HG03354 (cell line): ENCODE results near the gene HOXB7.

Source experiments
- ATAC-seq: cut with Tn5 transposase; IDR thresholded peaks from one replicate; pipeline ENCODE4 v1.9.1; 2021; ENCODE audit warnings: mild to moderate bottlenecking; ENCODE audit not compliant: unreplicated experiment, poor library complexity, severe bottlenecking

The HOXB7 gene

GRCh38 chr17:48598736-48599135 is 12.1 kb downstream of the HOXB7 start:
- ATAC-seq, result no peak

GRCh38 chr17:48597778-48598631 is 12.8 kb downstream of the HOXB7 start:
- peak; percentile 41 for ATAC-seq

- no peak for ATAC-seq
Measured at GRCh38 chr17:48597528-48597777, 13.4 kb downstream of the HOXB7 start.

GRCh38 chr17:48596735-48597527 is 13.9 kb downstream of the HOXB7 start:
- ATAC-seq, result no peak

- no peak for ATAC-seq
Measured at GRCh38 chr17:48596000-48596734, 14.7 kb downstream of the HOXB7 start.

- ATAC-seq, result no peak
Measured at GRCh38 chr17:48595278-48595999, 15.4 kb downstream of the HOXB7 start.

- no peak for ATAC-seq
Measured at GRCh38 chr17:48594538-48595277, 16.1 kb downstream of the HOXB7 start.

GRCh38 chr17:48593840-48594537 is 16.8 kb downstream of the HOXB7 start:
- ATAC-seq, result no peak

- ATAC-seq, result no peak
Measured at GRCh38 chr17:48593126-48593829, 17.5 kb downstream of the HOXB7 start, which contains the start of gene HOXB5. Gene HOXB5, minus strand, starts transcription at chr17:48593779. Its CDS starts 97 bp downstream, at chr17:48593682.

GRCh38 chr17:48592577-48592976 is 18.2 kb downstream of the HOXB7 start:
- ATAC-seq, result no peak

GRCh38 chr17:48592057-48592514 is 18.7 kb downstream of the HOXB7 start:
- ATAC-seq, result no peak

- no peak for ATAC-seq
Measured at GRCh38 chr17:48591255-48592056, 19.4 kb downstream of the HOXB7 start.

- no peak for ATAC-seq
Measured at GRCh38 chr17:48590607-48591161, 20.1 kb downstream of the HOXB7 start.

GRCh38 chr17:48589831-48590606 is 20.8 kb downstream of the HOXB7 start, which contains the start of gene HOXB3:
Gene HOXB3, minus strand, starts transcription at chr17:48590241. Its CDS starts 37,767 bp downstream, at chr17:48552474.
- ATAC-seq, result no peak

GRCh38 chr17:48589060-48589830 is 21.6 kb downstream of the HOXB7 start:
- ATAC-seq, result no peak
